Esophagus muscularis mucosa (tissue), 4 donors: ENCODE data around the gene ABCA2. TPM values are rescaled to one million over a fixed set of nuclear protein-coding genes. Genes with fewer than 3 reads are reported as not detected.

Experiments used
- DNase-seq: peaks from one replicate; pipeline ENCODE4 v3.0.0-alpha.2; 2017; ENCODE audit errors: extremely low spot score
- H3K27ac ChIP-seq, 4 donors: fragments of 200-600 bp; sonication (generic); replicated peaks in 1 of 4; 1 replicate in 3 of 4; 2 replicates in 1 of 4; pipeline ENCODE4 v1.5.1; 2016 to 2019; ENCODE audit warnings: mild to moderate bottlenecking in 1 of 4
- H3K27me3 ChIP-seq, 4 donors: fragments of 200-600 bp; sonication (generic); one replicate each; pipeline versions ENCODE4 v1.5.1 to v1.6.0; 2016 to 2019
- H3K36me3 ChIP-seq, 4 donors: fragments of 200-600 bp; sonication (generic); one replicate each; pipeline ENCODE4 v1.5.1; 2016 to 2019
- H3K4me1 ChIP-seq, 4 donors: fragments of 200-600 bp; sonication (generic); one replicate each; pipeline ENCODE4 v1.5.1; 2016 to 2019
- H3K4me3 ChIP-seq, 4 donors: fragments of 200-600 bp; sonication (generic); 1 replicate in 2 of 4; 2 replicates in 2 of 4; pipeline ENCODE4 v1.5.1; 2016 to 2019; ENCODE audit warnings: mild to moderate bottlenecking in 4 of 4, moderate library complexity in 1 of 4
- H3K9me3 ChIP-seq, 4 donors: fragments of 200-600 bp; sonication (generic); 1 replicate in 3 of 4; 2 replicates in 1 of 4; pipeline ENCODE4 v1.5.1; 2016 to 2019
- CTCF ChIP-seq, 3 experiments: fragments of 200-600 bp in 2 of 3; fragments of 450-650 bp in 1 of 3; sonication (generic) in 2 of 3; IDR thresholded peaks; one replicate each; pipeline ENCODE4 v1.5.1; 2017 to 2019; ENCODE audit warnings: antibody characterized with exemption in 3 of 3, mild to moderate bottlenecking in 2 of 3, moderate library complexity in 1 of 3
- EP300 ChIP-seq: sonication (generic); formaldehyde crosslinking; IDR thresholded peaks from one replicate; pipeline ENCODE4 v1.6.1; 2017; ENCODE audit warnings: antibody characterized with exemption
- POLR2A ChIP-seq: fragments of 450-650 bp; IDR thresholded peaks from one replicate; pipeline ENCODE4 v1.6.1; 2017; ENCODE audit warnings: antibody characterized with exemption, moderate library complexity, mild to moderate bottlenecking, low read depth
- POLR2AphosphoS5 ChIP-seq, 2 donors: sonication (generic); formaldehyde crosslinking; IDR thresholded peaks; one replicate each; pipeline ENCODE4 v1.6.1; 2017; ENCODE audit warnings: antibody characterized with exemption in 2 of 2
- WGBS: methylation state at CpG from one replicate; pipeline ENCODE4 v1.1.5; 2018; 5-methylcytosine and 5-hydroxymethylcytosine counted together
- intact Hi-C: fragments of 100-400 bp; cut with DNase I; formaldehyde crosslinking; loops from one replicate; pipeline ENCODE4 v1.15.1; 2023
- total RNA-seq, 4 donors: library from RNA; depleted of rRNA; stranded (reverse); fragments of >200 nt; gene quantifications; one replicate each; pipeline versions ENCODE4 v1.1.0 to v1.2.1, GENCODE V29; 2016

Gene ABCA2
- total RNA-seq, 4 donors from 2014 or later = 17.4 to 30.9 (median 21.6) TPM

DNA sequence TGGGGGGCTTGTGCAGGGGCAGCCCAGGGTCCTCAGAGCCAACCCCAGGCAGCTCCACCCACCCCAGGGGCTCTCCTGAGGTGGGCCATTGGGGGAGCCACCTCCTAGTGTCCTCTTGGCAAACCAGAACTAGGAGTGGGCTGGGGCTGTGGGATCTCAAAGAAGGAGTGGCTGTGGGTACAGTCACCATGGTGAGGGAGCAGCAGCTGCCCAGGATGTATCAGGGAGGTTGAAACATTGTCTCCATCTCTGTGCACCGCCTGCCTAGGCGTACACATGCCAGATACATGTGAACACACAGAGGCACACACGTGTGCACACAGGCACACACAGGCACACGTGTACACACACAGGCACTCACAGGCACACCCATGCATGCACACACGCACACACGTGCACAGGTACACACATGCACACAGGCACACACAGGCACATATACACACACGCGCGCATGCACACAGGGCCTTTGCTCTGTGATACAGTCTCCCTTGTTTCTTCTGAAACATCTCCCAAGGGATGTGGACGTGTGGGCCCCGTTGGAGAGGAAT lies 65.3 kb downstream of the ABCA2 start:
- no peak for TF ChIP-seq POLR2A
- no peak for TF ChIP-seq CTCF (IDR thresholded peaks at IDR 0.05)
- no peak for TF ChIP-seq POLR2AphosphoS5 (IDR thresholded peaks at IDR 0.05)
- Histone ChIP-seq H3K27ac (no peak overlapping the region), H3K4me3 (no peak overlapping the region), H3K36me3 (no peaks in the 10 kb centered on the region), H3K27me3 (peaks cover 0 to 38% (median 0%) of the 10 kb centered on the region in 4 donors), H3K4me1 (peaks cover 10 to 25% (median 20%) of the 10 kb centered on the region in 4 donors), H3K9me3 (no peaks in the 10 kb centered on the region)
- no peak for DNase-seq
- intact Hi-C loops = no loop called here
- WGBS = 93% methylated on average over 6 of the region's 11 CpGs

- H3K4me1 ChIP-seq = peaks cover 10 to 25% (median 20%) of the 10 kb centered on the region in 4 donors
- no peaks in the 10 kb centered on the region for H3K9me3 ChIP-seq
- H3K27ac ChIP-seq = no peak overlapping the region
- intact Hi-C loops = no loop called here
- H3K27me3 ChIP-seq = peaks cover 0 to 38% (median 0%) of the 10 kb centered on the region in 4 donors
- H3K4me3 ChIP-seq = no peak overlapping the region
- no peaks in the 10 kb centered on the region for H3K36me3 ChIP-seq
- no peak for DNase-seq
- WGBS = 93% methylated on average over 9 of the region's 9 CpGs
- TF ChIP-seq POLR2A (no peak), EP300 (no peak), CTCF (IDR thresholded peaks at IDR 0.05) (no peak), POLR2AphosphoS5 (IDR thresholded peaks at IDR 0.05) (no peak)
Measured at GRCh38 chr9:136962163-136962562, 65.9 kb downstream of the ABCA2 start.

DNA sequence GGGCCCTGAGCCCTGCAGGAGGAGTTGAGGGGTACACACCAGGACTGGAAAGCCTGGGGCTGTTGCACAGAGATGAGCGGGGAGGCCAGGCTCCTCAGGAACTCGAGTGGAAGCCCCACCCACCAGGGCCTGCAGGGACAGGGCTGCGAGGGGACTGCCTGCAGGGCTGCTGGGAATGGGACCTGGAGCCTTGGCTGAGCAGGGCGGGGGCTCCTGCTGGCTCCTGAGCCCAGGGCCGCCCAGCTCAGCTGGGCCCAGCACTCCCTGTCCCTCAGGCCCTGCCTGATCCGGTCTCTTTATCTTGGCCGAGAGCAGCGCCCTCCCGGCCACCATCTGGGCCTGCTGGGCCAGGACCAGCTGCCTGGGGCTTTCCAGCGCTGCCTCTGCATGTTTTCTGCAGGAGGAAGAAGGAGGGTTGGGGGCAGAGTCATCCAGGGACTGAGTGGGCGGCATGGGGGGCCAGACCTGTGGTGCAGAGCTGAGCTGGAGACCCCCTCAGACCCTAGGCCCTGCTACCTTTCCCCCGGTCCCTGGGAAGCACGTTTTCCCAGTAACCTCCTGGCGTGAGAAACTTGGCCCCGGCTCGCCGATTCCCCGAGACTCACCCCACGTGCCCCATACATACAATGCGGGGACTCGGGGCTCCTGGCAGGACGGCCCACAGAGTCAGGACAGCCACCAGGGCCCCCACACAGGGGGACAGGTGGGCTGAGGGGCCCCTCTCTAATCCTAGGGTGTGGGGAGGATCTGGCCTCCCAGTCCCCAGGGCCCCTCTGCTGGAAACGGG lies 66.6 kb downstream of the ABCA2 start:
- Histone ChIP-seq H3K9me3 (no peaks in the 10 kb centered on the region), H3K27ac (no peak overlapping the region), H3K4me3 (no peak overlapping the region), H3K27me3 (peaks cover 0 to 38% (median 0%) of the 10 kb centered on the region in 4 donors), H3K4me1 (peaks cover 10 to 24% (median 20%) of the 10 kb centered on the region in 4 donors), H3K36me3 (no peaks in the 10 kb centered on the region)
- intact Hi-C loops = no loop called here
- DNase-seq = no peak
- no peak for TF ChIP-seq POLR2AphosphoS5 (IDR thresholded peaks at IDR 0.05)
- no peak for TF ChIP-seq CTCF (IDR thresholded peaks at IDR 0.05)
- no peak for TF ChIP-seq EP300
- no peak for TF ChIP-seq POLR2A
- 78% methylated on average over 11 of the region's 23 CpGs for WGBS

DNA sequence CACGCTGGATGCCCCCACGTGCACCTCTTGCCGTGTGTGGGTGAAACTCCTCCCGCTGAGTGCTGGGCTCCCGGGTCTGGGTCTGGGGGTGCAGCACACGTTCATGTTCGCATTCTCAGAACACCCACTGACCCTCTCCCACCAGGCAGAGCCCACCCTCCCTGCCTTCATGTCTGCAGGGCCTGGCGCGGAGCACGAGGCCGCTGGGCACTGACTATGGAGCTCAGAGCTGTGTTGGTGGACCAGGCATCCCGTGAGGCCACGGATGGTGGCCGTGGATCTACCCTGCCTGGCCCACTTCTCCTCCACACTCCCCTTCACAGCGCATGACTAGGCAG lies 67.1 kb downstream of the ABCA2 start:
- Histone ChIP-seq H3K9me3 (no peaks in the 10 kb centered on the region), H3K27ac (no peak overlapping the region), H3K36me3 (no peaks in the 10 kb centered on the region), H3K4me3 (no peak overlapping the region), H3K4me1 (peaks cover 6 to 19% (median 14%) of the 10 kb centered on the region in 4 donors), H3K27me3 (peaks cover 0 to 32% (median 0%) of the 10 kb centered on the region in 4 donors)
- DNase-seq = no peak
- intact Hi-C loops = no loop called here
- TF ChIP-seq CTCF (IDR thresholded peaks at IDR 0.05) (no peak), POLR2AphosphoS5 (IDR thresholded peaks at IDR 0.05) (no peak), POLR2A (no peak), EP300 (no peak)
- WGBS = 81% methylated on average over 14 of the region's 15 CpGs
